RCC 7860 (cell line): Measurements from ENCODE around the gene FAM76B.
"Not testable (repeated sequence)": the region's sequence is repeated elsewhere in the genome, so short reads cannot be mapped to it uniquely, and the experiment has no call there.

ENCODE experiments used
- DNase-seq: peaks from one replicate; pipeline ENCODE4 v3.0.0-alpha.2; 2015; ENCODE audit warnings: low spot score
- FAIRE-seq: peaks from 2 replicates; lab custom pipeline; 2012; peaks lifted over from hg19 to GRCh38; lab: Jason Lieb, UNC

Gene FAM76B

GRCh38 chr11:95789506-95790122, at the start of gene FAM76B:
TSS of gene FAM76B (minus strand) at chr11:95789782. CDS start at chr11:95789478, 304 bp downstream.
- FAIRE-seq: peak; percentile 89
- DNase-seq: peak; percentile 93

- FAIRE-seq (peak; percentile 81), DNase-seq (peak; percentile 81)
These were observed 46.3 kb upstream of the FAM76B start for GRCh38 chr11:95835768-95836488.

GRCh38 chr11:95835351-95835750, 45.8 kb upstream of the FAM76B start:
- FAIRE-seq (no peak), DNase-seq (no peak)

- DNase-seq: no peak
- no peak for FAIRE-seq
These were observed 43.8 kb upstream of the FAM76B start for GRCh38 chr11:95833378-95833777.

GRCh38 chr11:95832763-95833162, 43.2 kb upstream of the FAM76B start:
- no peak for FAIRE-seq
- no peak for DNase-seq

GRCh38 chr11:95831198-95831883, 41.8 kb upstream of the FAM76B start:
- peak; percentile 41 for DNase-seq

GRCh38 chr11:95829580-95830259, 40.1 kb upstream of the FAM76B start:
- FAIRE-seq: peak; percentile 22
- peak; percentile 16 for DNase-seq

More at GRCh38 chr11:95831198-95831883, 41.8 kb upstream of the FAM76B start:
- FAIRE-seq: peak; percentile 74

- DNase-seq (no peak), FAIRE-seq (no peak)
These were observed 38.1 kb upstream of the FAM76B start for GRCh38 chr11:95827696-95828095.

GRCh38 chr11:95821640-95822039, 32.1 kb upstream of the FAM76B start:
- no peak for FAIRE-seq
- no peak for DNase-seq

- no peak for FAIRE-seq
- no peak for DNase-seq
These were observed 26.5 kb upstream of the FAM76B start for GRCh38 chr11:95816037-95816436.

GRCh38 chr11:95811052-95811451, 21.5 kb upstream of the FAM76B start:
- not testable (repeated sequence) for DNase-seq, FAIRE-seq

- DNase-seq, FAIRE-seq: not testable (repeated sequence)
These were observed 16.9 kb upstream of the FAM76B start for GRCh38 chr11:95806464-95806863.

GRCh38 chr11:95805869-95806268, 16.3 kb upstream of the FAM76B start:
- DNase-seq (no peak), FAIRE-seq (no peak)

GRCh38 chr11:95803973-95804372, 14.4 kb upstream of the FAM76B start:
- no peak for FAIRE-seq

GRCh38 chr11:95802806-95803205, 13.2 kb upstream of the FAM76B start:
- FAIRE-seq (no peak), DNase-seq (no peak)

More at GRCh38 chr11:95803973-95804372, 14.4 kb upstream of the FAM76B start:
- DNase-seq: no peak

GRCh38 chr11:95800438-95800837, 10.9 kb upstream of the FAM76B start:
- FAIRE-seq (no peak), DNase-seq (no peak)

- DNase-seq (no peak), FAIRE-seq (no peak)
These were observed 10.0 kb upstream of the FAM76B start for GRCh38 chr11:95799546-95799945.

GRCh38 chr11:95796501-95796900, 6.9 kb upstream of the FAM76B start:
- DNase-seq (no peak), FAIRE-seq (no peak)

GRCh38 chr11:95795627-95796295, 6.2 kb upstream of the FAM76B start:
- FAIRE-seq (no peak), DNase-seq (no peak)

GRCh38 chr11:95794086-95794485, 4.5 kb upstream of the FAM76B start:
- FAIRE-seq: no peak

GRCh38 chr11:95793116-95793515, 3.5 kb upstream of the FAM76B start:
- DNase-seq (no peak), FAIRE-seq (no peak)

More at GRCh38 chr11:95794086-95794485, 4.5 kb upstream of the FAM76B start:
- no peak for DNase-seq
